Stimulated activated CD8-positive, alpha-beta memory T cell treated with anti-CD3 and anti-CD28 coated beads, Interleukin-2, amount 100 ng/mL, for 48 hours (primary cell): ENCODE results near the gene ITPK1.
"Not testable (repeated sequence)": the region's sequence is repeated elsewhere in the genome, so short reads cannot be mapped to it uniquely, and the experiment has no call there.

ENCODE experiments used
- DNase-seq, 2 donors: peaks; one replicate each; pipeline ENCODE4 v3.0.0-alpha.2; 2020; ENCODE audit warnings: low read depth in 2 of 2

Gene ITPK1

DNA sequence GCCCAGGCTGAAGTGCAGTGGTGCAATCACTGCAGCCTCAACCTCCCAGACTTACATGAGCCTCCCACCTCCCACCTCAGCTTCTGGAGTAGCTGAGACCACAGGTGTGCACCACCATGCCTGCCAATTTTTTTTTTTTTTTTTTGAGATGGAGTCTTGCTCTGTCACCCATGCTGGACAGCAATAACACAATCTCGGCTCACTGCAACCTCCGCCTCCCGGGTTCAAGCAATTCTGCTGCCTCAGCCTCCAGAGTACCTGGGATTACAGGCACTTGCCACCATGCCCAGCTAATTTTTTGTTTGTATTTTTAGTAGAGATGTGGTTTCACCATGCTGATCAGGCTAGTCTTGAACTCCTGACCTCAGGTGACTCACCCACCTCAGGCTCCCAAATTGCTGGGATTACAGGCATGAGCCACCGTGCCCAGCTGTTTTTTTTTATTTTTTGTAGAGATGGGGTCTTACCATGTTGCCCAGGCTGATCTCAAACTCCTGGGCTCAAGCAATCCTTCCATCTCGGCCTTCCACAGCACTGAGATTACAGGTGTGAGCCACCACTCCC lies 15.6 kb upstream of the ITPK1 start:
- not testable (repeated sequence) for DNase-seq

DNA sequence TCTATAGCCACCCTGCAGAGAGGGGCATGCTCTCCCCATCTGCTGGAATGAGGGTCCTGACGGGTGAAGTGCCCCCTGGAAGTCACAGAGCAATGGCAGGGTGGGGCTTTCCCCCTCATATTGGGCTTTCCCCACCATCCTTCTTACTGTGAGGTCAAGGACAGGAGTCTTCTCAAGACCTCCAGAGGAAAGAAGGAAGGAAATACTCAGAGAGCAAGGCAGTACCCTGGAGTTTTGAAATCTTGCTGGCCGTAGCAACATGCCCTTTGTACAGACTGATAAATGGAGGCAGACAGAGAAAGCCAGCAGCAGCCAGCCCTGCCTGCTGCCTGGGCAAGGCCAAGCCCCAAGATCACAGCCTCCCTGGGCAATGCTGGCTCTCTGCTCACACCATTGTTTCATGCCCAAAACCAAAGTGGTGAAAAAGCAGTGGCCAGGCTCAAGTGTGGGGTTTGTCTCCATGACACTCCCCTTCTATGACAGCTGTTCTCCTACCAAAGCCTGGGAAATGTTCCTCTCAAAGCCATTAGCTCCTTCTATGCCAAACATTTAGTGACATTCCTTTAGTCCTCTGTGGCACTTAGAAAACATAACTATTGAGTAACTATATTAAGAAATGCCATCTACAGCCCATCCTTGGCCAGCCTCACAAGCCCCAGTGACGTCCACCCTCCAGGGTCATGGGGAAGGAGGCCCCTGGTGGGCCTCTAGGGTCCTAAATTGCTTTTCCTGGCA lies 13.2 kb upstream of the ITPK1 start:
- DNase-seq = no peak

DNA sequence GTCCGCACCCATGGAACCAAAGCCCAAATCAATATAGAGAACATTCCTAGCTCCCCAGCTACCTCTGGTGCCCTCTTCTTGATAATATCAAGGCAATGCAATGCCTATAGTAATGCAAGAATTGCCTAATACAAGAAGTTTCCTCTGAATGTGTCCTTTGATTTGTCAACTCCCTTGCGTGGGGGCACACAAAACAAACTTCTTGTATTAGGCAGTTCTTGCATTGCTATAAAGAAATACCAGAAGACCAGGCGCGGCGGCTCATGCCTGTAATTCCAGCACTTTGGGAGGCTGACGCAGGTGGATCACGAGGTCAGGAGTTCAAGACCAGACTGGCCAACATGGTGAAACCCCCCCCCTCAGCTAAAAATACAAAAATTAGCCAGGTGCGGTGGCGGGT lies 10.4 kb upstream of the ITPK1 start:
- no peak for DNase-seq

DNA sequence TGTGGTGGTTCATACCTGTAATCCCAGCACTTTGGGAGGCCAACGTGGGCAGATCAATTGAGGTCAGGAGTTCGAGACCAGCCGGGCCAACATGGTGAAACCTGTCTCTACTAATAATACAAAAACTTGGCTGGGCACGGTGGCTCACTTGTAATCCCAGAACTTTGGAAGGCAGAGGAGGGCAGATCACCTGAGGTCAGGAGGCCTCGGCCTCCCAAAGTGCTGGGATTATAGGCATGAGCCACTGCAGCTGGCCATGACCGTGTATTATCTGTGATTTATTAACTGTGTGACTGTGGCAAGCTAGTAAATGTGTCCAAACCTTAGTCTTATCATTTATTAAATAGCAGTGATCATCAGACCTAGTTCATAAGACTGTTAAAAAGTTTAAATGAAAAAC lies 7.1 kb upstream of the ITPK1 start:
- no peak for DNase-seq

DNA sequence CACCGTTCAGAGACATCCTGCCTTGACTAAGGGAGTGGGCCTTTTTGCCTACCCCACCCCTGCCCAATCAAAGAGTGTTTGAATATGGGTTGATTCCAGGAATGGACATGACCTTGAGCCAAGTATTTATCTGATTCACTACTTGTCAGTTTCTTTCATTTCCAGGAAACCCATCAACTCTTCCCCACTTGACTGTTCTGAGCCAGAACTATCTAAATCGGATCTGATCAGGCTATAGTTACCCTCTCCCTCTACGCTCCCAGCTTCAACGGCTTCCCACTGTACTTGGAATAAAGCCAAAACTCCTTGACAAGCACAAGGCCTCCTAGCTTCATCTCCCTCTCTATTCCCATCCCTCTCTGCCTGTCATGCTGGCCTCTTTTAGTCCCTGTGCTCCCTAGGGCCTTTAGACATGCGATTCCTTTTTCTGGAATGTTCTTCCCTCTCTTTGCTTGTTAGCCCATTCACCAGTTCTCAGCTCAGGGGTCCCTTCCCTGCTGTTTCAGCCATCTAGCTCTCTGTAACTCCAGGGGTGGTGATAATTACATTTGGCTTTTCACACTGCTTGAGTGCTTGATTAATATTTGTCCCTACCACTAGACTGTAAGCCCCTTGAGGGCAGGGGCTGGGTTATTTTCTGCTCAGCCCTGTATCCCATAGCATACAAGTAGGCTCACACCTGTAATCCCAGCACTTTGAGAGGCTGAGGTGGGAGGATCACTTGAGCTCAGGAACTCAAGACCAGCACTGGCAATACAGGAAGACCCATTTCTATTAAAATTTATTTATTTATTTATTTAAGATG lies 5.5 kb upstream of the ITPK1 start:
- no peak for DNase-seq

DNA sequence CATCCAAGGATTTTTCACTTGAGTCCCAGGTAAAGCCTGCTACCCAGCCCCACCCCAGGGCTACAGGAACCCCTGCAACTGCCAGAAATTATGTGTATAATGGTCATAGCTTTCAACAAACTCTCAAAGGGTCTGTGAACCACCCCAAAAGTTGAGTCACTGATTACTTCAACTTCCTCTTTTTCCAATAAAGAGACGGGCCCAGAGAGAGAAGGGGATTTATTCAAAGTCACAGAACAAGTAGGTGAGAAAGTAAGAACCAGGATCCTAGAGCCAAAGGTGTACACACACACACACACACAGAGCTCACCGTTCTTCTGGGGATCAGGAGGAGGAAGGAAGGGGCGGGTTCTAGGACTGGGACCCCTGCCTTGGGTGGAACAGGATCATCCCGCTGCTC lies 4.8 kb upstream of the ITPK1 start:
- no peak for DNase-seq

DNA sequence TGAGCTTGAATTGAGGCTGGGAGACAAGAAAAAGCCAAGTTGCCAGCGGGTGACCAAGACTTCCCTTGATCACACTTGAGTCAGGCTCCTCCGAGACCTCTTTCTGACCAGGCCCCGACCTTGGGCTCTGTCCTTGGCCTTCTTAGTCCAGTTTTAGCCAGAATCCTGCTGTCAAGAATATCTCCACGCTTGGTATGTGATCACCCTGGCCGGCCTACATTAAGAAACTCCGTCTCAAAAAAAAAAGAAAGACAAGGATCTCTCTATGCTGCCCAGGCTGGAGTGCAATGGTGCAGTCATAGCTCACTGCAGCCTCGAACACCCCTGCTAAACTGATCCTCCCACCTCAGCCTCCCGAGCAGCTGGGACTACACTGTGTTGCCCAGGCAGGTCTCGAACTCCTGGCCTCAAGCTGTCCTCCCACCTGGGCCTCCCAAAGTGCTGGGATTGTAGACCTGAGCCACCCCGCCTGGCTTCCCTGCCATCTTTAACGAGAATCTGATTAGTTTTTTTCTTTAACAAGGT lies 1.0 kb upstream of the ITPK1 start:
- no peak for DNase-seq

DNA sequence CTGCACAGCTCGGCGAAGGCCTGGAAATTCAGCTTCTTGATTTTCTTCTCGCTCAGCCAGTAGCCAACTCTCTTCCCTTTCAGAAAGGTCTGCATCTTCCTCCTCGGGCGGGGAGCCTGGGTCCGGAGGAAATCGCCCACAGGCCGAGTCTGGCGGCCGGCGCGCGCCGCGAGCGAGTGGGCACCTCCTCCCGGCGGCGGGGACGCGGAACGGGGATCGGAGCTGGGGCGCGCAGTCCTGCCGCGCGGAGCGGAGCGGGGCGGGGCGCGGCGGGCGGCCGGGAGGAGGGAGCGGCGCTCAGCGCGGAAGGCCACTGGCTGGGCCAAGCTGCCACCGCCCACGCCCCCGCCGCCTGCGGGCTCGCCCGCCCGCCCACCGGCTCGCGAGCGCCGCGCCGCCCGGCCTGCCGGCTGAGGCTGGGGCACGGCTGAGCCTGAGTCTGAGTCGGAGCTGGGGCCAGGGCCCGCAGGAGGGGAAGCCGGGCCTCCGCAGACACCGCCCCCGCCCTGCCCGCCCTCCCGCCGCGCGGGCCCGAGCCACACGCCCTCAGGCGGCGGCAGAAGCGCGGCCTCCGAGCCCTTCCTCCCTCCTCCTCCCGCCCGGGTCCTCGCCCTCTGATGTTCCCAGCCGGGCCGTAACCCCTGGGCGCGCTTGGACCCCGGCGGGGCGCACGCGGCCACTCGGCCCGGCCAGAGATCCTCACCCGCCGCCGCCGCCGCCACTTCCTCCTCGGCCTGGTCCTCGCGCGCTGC lies 480 bp downstream of the ITPK1 start:
- DNase-seq = peak; percentile 82 to 92

DNA sequence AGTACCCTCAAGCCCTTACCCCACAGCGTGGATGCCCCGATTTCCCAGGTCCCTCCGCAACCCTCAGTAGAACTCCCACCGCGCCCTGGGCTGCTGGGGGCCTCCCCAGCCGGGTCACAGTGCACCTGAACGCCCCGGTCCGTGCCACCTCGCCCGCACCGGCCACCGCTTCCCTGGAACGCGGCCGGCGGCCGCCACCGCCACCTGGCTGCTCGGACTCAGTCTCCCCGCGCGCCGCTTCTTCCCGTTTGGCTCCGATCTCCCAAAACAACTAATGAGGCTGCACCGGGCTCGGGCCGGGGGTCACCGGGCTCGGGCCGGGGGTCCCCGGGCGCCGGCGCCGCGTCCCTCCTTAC lies 1.0 kb downstream of the ITPK1 start:
- no peak for DNase-seq

DNA sequence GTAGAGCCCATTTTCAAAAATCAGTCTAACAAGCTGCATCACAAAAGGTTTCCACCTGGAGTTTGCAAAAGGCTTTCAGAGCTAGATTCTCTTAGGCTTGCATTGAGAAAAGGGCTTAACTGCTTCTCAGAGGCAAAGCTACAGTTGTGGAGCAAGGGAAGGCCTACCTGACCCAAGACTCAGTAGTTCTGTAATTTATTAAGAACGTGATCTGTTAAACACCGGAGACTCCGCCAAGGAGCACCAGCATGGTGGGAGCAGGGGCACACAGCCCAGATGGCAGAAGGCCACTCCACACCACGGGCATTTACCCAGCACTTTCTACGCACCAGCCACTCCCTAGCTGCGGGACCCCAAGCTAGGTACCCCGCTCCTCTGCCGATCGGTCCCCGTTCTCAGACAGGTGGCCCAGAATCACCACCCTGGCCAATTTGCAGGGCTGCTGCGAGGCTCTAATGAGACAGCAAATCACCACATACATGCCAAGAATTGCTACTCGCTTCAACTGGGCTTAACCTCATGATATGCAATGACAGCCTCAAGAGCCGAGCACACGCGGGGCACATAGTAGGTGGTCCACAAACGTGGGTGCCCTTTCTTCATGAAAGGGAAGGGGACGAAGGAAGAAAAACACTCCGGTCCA lies 1.5 kb downstream of the ITPK1 start:
- DNase-seq = no peak

DNA sequence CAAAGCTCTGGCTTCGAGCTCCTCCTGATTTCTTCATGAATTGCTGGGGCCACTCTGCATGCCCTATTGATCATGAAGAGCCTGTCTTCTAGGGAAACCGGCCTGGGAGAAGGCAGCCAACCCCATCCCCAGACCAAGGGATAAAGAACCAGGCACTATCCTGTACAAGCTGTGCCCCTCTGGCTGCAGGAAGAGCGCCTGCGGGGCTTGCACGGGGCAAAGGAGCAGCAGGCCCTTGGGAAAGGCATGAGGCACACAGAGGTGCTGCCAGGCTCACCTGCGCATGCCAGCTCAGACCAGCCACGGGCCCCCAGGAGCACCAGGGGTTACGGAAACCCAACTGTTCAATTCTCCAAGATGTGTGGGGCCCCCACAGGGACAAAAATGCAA lies 2.1 kb downstream of the ITPK1 start:
- DNase-seq = no peak

DNA sequence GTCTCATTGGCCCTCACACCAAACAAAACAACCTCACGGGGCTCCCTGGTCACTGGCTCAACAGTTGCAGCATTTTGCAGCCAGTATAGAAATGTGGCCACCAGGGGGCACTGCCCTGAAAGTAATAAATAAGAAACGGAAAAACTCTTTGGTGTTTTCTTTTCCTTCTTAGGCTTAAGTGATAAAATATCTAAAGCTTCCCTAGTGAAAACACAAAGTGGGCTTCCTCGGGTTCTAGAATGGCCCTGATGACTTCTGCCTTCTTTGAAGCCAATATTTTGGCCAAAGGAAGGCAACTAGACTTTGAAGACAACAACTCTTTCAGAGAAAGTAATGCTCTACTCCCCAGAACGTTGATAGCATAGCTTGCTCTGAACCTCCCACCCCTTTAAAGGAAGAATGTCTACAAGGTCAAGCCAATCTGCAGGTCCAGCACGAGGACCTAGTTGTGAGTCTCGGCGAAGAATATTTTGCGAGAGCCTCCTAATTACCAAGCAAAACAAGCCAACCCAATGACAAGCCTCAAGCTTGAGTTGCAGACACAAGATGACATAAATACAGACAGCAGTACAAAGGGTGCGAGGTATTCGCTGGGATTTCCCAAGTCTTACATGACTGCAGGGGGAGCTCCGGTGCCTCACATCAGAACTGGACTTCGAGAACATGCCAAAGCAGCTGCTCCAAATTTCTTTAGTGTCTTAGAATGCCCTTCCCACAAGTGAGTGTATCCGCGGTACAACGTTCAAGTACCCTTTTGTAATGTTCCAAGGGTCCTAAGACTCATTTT lies 2.6 kb downstream of the ITPK1 start:
- DNase-seq = peak; percentile 62 to 70

DNA sequence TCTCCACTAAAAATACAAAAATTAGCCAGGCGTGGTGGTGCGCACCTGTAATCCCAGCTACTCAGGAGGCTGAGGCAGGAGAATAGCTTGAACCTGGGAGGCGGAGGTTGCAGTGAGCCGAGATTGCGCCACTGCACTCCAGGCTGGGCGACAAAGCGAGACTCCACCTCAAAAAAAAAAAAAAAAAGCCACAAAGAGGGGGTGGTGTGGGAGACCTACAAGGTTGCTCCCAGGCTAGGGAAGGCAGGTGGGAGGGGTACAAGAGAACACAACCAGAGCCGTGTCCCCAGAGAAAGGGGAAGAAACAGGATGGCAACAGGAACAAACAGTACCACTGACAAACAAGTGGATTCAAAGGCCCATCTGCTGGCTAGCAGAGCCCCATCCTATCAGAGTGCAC lies 4.2 kb downstream of the ITPK1 start:
- DNase-seq = not testable (repeated sequence)

DNA sequence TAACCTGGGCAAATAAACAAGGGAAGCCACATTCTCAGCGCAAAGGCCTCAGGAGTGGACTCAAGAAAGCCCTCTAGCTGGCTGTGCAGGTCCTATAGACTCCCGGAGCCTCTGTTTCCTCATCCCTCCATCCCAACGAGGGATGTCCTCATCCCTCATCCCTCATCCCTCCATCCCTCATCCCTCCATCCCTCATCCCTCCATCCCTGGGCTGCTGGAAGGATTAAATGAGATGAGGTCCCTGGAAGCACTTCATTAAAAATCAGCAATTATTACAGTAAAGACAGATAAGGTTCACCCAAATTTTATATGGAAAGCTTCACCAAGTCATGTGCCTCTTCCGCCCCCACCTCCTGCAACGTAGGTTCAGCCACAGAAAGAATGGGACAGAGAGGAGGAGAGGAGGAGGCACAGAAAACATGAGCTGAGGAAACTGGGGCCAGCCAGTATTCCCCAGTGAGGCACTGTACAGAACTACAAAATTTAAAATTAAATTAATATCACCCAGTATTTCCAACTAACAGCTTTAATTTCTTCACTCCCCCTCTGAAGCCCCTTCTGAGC lies 4.8 kb downstream of the ITPK1 start:
- no peak for DNase-seq

DNA sequence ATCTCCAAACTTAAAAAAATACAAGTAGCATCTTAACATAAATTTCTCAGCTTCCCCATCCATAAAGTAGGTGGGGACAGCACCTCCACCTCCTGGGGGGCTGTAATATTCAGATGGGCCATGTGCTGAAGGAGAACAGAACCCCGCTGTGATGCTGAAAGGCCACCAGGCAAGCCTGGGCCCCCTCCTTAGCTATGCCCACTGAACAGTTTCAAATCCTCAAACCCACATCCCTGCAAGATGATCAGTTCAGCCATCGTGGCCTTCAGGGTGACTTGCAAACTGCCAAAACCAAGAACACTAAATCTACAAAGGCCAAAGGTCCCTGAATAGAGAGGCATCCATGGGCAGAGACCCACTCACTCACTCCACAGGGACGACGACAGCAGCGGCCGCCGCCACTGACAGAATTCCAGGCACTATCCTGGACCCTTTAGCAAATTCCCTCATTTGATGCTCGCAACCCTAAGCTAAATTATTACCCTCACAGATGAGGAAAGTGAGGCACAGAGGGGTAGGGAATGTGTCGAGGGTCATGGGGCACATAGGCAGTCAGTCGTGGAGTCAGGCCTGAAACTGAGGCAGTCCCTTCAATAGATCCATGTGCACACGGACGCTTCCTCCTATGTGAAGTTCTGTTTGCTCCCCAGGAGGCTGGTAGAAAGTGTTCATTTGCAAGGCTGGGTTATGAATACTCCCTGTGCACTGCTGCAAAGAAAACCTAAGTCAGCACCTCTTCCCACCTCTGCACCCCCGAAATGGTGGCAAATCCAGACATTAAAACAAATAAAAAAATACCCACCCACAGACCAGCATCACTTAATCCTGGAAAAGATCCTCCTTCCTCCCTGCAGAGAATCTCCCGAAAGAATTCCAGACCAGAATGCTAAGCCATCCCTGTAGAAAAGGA lies 5.9 kb downstream of the ITPK1 start:
- DNase-seq = no peak

DNA sequence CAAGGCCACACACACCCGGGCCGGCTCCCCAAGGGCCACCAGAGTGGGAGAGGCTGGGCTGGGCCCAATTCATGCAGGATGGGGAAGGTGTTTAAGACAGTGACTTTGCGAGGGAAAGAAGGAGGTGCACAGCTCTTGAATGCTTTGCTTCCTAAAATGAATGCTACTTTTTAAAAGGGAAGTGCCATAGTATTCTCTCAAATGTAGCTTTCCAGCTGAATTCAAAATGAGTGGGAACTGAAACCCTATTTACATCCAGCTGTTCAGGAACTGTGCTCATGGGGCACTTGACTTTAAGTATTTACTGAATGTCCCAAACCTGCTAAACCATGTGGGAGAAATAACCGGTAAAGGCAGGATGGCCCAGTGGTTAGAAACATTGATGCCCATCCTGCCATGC lies 7.6 kb downstream of the ITPK1 start:
- no peak for DNase-seq

DNA sequence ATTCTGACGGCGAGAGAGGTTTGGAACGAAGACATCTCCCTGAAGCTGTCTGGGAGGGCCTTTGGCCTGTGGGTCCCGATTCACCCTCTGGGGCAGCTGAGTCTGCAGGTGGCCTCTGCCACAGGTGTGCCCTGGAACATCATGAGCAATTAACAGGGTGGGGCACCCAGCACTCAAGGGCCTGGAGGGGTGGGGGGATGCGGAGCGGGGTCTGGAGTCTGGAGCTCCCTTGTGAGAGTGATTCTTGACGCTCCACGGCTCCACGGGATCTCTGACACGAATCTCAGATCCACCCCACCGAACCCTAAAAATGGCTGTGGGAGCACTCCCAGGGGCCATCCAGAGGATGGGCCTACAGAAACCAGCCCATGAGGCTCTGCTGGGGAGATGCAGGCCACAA lies 8.3 kb downstream of the ITPK1 start:
- DNase-seq = no peak

DNA sequence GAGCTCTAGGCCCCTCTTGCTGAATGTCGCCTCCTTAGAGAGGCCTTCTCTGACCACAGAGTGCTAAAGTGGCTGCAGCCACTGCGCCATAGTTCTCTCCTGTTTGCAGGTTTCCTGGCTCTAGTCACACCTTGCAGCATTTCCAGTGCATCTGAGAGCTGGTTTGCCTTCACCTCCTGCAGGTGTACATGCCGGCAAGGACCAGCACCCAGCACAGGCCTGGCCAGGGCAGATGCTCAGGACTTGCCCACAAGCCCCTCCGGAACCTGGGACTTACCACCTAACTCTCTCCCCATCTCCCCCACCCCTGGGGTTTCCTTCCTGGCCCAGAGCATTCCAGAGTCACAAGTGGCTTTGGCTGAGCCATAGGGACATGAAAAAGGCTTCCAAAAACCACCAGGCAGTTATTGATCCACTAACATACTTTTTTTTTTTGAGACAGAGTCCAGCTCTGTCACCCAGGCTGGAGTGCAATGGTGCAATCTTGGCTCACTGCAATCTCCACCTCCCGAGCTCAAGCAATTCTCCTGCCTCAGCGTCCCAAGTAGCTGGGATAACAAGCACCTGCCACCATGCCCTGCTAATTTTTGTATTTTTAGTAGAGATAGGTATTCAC lies 9.1 kb downstream of the ITPK1 start:
- DNase-seq = no peak

DNA sequence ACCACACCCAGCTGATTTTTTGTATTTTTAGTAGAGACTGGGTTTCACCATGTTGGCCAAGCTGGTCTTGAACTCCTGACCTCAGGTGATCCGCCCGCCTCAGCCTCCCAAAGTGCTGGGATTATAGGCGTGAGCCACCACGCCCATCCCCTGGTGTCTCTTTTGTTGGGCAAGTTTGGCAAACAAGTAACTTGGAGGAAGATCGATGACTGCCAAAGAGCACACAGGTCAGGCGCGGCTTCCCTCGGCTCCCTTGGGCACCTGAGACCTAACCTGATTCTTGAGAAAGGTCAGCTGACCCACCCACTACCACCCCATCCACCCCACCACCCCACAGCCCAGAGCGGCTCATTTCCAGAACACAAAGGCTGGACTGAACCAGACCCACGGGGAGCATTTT lies 9.9 kb downstream of the ITPK1 start:
- not testable (repeated sequence) for DNase-seq
